Mucosa of stomach (tissue), 1 donor: ENCODE results near the gene INSM2.

Experiments
- H3K27me3 ChIP-seq: one replicate; pipeline ENCODE4 v1.7.0; 2013; ENCODE audit warnings: mild to moderate bottlenecking, low read length; ENCODE audit not compliant: control insufficient read depth, insufficient read depth
- H3K36me3 ChIP-seq: one replicate; pipeline ENCODE4 v1.7.0; 2013; ENCODE audit warnings: low read length; ENCODE audit not compliant: control insufficient read depth, insufficient read depth
- H3K4me1 ChIP-seq: one replicate; pipeline ENCODE4 v1.7.0; 2013; ENCODE audit warnings: mild to moderate bottlenecking, low read length; ENCODE audit not compliant: control insufficient read depth, insufficient read depth
- H3K4me3 ChIP-seq: one replicate; pipeline ENCODE4 v1.7.0; 2013; ENCODE audit warnings: low read length
- H3K9ac ChIP-seq: one replicate; pipeline ENCODE4 v1.7.0; 2013; ENCODE audit warnings: mild to moderate bottlenecking, low read length, moderate library complexity
- H3K9me3 ChIP-seq: one replicate; pipeline ENCODE4 v1.7.0; 2013; ENCODE audit warnings: mild to moderate bottlenecking, low read length, moderate library complexity; ENCODE audit not compliant: control insufficient read depth
- donor health status: Pancreatic carcinoma.

The INSM2 gene

DNA sequence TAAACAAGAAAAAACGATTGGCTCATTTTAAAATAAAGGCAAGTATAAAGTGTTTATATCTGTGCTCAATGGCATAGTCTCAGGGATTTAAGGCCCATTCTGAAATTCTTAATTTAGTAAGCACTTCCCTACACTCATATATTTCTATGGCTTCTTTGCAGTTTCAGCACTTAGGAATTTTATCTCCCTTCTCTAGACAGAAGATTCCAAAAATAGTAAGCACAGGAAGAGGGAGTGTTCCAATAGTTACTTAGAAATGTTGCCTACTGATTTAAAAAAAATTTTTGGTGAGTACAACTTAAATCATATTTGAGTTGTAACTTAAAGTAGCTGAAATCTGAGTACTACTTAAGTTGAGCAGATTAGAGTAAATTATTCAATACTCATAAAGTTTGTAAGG, 19.8 kb downstream of the INSM2 start:
- no peaks in the 10 kb centered on the region for H3K36me3 ChIP-seq
- no peak overlapping the region for H3K9ac ChIP-seq
- no peaks in the 10 kb centered on the region for H3K27me3 ChIP-seq
- H3K4me3 ChIP-seq = no peak overlapping the region
- no peaks in the 10 kb centered on the region for H3K9me3 ChIP-seq
- H3K4me1 ChIP-seq = no peaks in the 10 kb centered on the region

DNA sequence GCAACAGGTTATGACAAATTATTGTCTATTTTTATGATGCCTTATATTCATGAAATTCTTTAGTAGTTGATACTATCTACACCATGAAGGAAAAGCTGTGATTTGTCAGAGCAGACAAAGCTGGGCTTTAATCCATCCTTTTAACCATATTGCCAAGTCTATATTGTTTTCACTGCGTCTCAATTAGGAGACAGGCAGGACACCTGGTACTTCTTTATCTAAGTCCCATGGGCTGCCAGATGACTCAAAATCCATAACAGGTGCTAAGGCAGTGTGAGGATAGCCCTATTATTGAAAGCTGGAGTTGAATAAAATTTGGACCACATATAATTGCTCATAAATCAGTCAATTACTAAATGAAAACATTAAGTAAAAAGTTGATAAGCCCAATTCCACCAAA, 22.6 kb downstream of the INSM2 start:
- no peaks in the 10 kb centered on the region for H3K9me3 ChIP-seq
- H3K4me3 ChIP-seq = no peak overlapping the region
- H3K4me1 ChIP-seq = no peaks in the 10 kb centered on the region
- no peaks in the 10 kb centered on the region for H3K36me3 ChIP-seq
- H3K9ac ChIP-seq = no peak overlapping the region
- no peaks in the 10 kb centered on the region for H3K27me3 ChIP-seq

DNA sequence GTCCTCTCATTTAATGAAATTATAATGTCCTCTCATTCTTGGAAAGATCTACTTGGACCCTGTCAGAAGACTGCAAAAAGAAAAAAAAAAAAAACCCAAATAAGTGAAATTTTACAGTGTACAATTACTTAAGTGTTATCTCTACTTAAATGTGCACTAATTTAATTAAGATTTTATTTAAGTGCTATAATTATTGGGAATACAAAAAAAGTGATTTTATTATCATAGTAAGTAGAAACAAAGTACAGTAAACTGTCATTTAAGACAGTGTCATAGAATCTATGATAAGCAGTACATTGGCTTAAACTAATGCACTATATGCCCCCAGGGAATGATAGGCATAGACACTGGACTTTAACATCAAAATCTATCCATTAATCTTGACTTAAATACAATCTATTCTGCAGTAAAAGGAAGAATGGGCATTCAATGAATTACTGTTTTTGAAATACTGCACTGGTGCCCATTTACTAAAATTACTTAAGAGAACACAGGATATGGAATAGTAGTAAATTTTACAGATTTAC, 23.3 kb downstream of the INSM2 start:
- Histone ChIP-seq H3K9ac (no peak overlapping the region), H3K4me1 (no peaks in the 10 kb centered on the region), H3K27me3 (no peaks in the 10 kb centered on the region), H3K36me3 (no peaks in the 10 kb centered on the region), H3K9me3 (no peaks in the 10 kb centered on the region), H3K4me3 (no peak overlapping the region)

DNA sequence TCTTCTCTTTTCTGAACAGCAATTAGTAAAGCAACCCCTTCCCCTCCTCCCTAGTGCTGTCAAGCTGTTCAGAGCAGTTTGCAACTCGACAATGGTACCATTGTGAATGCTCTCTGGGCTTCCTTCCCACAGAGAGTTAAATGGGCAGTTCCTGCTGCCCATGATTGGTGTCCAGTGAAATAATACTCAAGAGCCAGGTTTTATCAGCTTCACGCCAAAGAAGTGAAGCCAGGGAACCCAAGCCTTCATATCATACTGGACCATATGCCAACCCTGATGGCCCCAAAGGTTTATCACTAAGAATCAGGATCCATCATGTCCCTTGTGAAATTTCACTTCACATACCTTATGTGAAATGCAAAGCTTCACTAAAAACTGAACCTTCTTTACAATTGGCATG, 24.7 kb downstream of the INSM2 start:
- H3K36me3 ChIP-seq = no peaks in the 10 kb centered on the region
- no peak overlapping the region for H3K4me3 ChIP-seq
- no peaks in the 10 kb centered on the region for H3K4me1 ChIP-seq
- no peak overlapping the region for H3K9ac ChIP-seq
- H3K9me3 ChIP-seq = no peaks in the 10 kb centered on the region
- H3K27me3 ChIP-seq = no peaks in the 10 kb centered on the region

DNA sequence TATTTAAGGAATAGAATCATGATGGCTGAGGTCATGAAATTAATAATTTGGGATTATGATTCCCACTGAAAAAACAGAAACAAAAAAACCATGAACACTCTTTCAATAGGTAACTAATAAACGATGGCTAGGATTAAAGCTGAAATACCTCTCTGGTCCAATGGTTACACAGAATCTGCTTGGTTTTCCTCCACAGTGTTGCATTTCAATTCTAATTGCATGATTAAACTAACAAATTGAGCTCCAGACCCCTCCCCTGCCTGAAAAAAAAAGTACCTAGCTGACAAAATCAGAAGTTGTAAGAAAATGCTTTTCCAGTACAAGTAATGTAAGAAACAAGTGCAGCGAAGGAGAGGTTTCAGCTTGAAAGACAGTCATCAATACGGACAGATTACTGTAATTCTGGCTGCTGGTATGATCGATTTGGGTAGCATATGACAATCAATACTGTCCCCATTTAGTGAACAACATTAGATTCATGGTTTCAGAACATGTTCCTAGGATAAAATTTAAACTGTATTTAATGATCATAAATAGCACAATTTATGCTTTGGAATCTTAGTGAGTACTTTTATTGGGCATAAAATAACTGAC, 32.0 kb downstream of the INSM2 start:
- Histone ChIP-seq H3K4me3 (no peak overlapping the region), H3K9ac (no peak overlapping the region)

DNA sequence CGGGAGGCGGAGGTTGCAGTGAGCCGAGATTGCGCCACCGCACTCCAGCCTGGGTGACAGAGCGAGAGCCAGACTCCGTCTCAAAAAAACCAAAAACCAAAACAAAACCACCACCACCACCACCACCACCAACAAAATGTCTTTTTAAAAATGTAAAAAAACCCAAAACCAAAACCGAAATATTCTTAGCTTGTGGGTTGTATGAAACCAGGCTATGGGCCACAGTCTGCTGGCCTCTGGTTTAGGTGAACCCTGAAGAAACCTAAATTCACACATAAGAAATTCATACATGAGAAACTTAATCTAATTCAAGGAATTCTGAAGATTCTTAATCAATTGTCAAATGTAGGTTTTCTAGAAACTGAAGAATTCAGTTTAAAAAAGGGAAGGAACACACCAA, 37.6 kb downstream of the INSM2 start:
- H3K27me3 ChIP-seq = no peaks in the 10 kb centered on the region
- no peaks in the 10 kb centered on the region for H3K9me3 ChIP-seq
- no peak overlapping the region for H3K4me3 ChIP-seq
- H3K4me1 ChIP-seq = no peaks in the 10 kb centered on the region
- no peaks in the 10 kb centered on the region for H3K36me3 ChIP-seq
- no peak overlapping the region for H3K9ac ChIP-seq

More for the DNA sequence above, 32.0 kb downstream of the INSM2 start:
- no peaks in the 10 kb centered on the region for H3K36me3 ChIP-seq
- H3K27me3 ChIP-seq = no peaks in the 10 kb centered on the region
- no peaks in the 10 kb centered on the region for H3K4me1 ChIP-seq
- H3K9me3 ChIP-seq = no peaks in the 10 kb centered on the region

DNA sequence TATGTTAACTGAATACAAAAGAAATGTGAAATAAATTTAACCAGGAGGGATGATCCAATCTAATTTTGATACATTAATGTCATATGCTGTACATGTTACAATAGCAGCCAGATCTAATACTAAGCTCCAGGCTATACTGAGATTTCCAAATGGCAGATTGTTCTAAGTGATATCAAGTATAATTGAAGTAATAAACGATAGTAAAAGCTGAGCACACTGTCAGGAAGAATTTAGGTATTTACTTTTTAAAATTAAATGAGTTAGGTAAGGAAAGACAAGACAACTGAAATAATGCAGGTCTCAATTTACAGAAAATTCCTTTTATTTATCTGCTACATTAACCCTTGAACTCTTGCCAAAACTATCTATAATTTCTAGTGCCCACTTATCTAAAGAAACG, 39.9 kb downstream of the INSM2 start:
- Histone ChIP-seq H3K27me3 (no peaks in the 10 kb centered on the region), H3K9ac (no peak overlapping the region), H3K36me3 (no peaks in the 10 kb centered on the region), H3K4me1 (no peaks in the 10 kb centered on the region), H3K9me3 (no peaks in the 10 kb centered on the region), H3K4me3 (no peak overlapping the region)

DNA sequence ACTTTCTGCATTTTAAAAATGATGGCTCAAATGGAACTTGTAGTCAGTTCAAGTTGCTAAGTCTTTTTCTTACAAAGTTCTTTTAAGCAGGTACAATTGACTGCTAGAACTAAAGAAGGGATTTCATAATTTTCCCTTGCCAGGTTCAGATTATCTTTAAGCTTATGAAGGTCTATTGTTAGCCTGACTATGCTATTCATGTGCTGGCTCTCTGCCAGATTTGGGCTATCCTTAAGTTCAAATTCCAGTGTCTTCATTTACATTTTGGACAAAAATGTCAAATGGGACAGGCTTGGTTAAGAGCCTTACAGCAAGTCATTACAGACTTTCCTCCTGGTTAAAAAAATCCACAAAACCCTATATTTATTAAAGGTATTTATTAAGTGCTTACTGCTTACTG, 42.3 kb downstream of the INSM2 start:
- Histone ChIP-seq H3K9me3 (no peaks in the 10 kb centered on the region), H3K27me3 (no peaks in the 10 kb centered on the region), H3K4me3 (no peak overlapping the region), H3K9ac (no peak overlapping the region), H3K4me1 (no peaks in the 10 kb centered on the region), H3K36me3 (no peaks in the 10 kb centered on the region)

DNA sequence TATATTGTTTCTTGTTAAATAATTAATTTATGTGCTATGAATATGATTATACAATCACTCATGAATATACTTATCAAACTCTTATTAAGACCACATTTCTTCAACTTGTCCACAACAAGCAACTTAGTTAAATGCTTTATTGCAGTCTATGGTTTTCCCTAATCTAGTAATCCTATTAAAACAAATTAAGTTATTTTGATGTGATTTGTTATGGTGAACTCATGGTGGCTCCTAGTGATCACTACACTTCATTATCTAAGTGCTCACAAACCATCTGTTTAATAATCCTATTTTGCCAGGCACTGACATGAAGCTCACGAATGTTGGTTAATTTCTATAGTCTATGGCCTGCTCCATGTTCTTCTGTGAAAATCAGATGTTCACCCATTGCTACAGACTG, 42.9 kb downstream of the INSM2 start:
- Histone ChIP-seq H3K9me3 (no peaks in the 10 kb centered on the region), H3K9ac (no peak overlapping the region), H3K36me3 (no peaks in the 10 kb centered on the region), H3K27me3 (no peaks in the 10 kb centered on the region), H3K4me1 (no peaks in the 10 kb centered on the region), H3K4me3 (no peak overlapping the region)

DNA sequence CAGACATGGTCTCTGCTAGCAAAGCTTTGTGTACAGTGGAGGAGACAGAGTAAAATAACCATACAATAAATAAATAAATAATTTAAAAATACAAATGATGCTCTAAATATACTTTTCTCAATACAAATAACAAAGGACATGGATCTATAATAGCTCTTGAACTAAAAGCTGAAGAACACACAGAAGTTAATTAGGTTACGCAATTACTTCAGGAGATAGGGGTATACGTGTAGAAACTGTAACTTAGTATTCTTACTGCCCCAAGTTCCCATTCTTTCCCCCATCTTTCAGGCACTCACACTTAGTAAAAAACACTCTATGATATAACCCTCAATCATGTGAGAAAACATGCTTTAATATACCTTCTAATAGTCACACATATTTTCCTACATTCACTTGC, 44.2 kb downstream of the INSM2 start:
- no peak overlapping the region for H3K9ac ChIP-seq
- H3K4me3 ChIP-seq = no peak overlapping the region
- H3K9me3 ChIP-seq = no peaks in the 10 kb centered on the region
- no peaks in the 10 kb centered on the region for H3K4me1 ChIP-seq
- no peaks in the 10 kb centered on the region for H3K36me3 ChIP-seq
- no peaks in the 10 kb centered on the region for H3K27me3 ChIP-seq

DNA sequence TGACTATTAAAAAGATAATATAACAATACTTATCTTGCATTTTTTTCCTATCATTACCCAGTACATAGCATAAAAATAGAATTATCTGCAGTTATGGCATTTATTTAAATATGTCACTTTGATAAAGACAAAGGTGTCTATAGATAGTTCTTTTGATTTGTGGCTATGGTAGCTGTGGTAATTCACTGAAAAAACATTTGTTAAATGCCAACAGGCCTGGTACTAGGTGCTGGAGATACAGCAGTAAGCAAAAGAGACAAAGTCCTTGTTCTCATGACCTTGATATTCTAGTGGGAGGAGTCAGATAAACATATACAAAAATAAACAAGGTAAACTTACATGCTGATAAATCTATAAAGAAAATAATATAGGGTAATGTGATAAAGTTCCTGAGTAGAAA, 44.7 kb downstream of the INSM2 start:
- Histone ChIP-seq H3K27me3 (no peaks in the 10 kb centered on the region), H3K4me1 (no peaks in the 10 kb centered on the region), H3K9ac (no peak overlapping the region), H3K4me3 (no peak overlapping the region), H3K9me3 (no peaks in the 10 kb centered on the region), H3K36me3 (no peaks in the 10 kb centered on the region)
